BJ (cell line): Measurements from ENCODE around the gene VWA5B1. TPM values are rescaled to one million over a fixed set of nuclear protein-coding genes. Genes with fewer than 3 reads are reported as not detected.

Source experiments
- CTCF ChIA-PET: fragments of 350-600 bp; formaldehyde crosslinking; extraction: SDS; loops from one replicate; lab custom pipeline; 2021; ENCODE audit warnings: antibody characterized with exemption, inconsistent platforms; lab: Yijun Ruan, JAX
- POLR2A ChIA-PET: fragments of 300-600 bp; sonication (Branson Sonifier 250); formaldehyde crosslinking; extraction: SDS; loops from one replicate; lab custom pipeline; 2021; ENCODE audit warnings: antibody characterized with exemption; lab: Charles Lee
- DNase-seq: peaks from one replicate; pipeline ENCODE4 v3.0.0-alpha.2; 2011; ENCODE audit warnings: low read depth
- H3K27me3 ChIP-seq: 2 replicates; pipeline ENCODE4 v1.6.0; 2011; ENCODE audit warnings: low read length; ENCODE audit not compliant: control insufficient read depth, insufficient read depth
- H3K36me3 ChIP-seq: 2 replicates; pipeline ENCODE4 v1.5.1; 2011; ENCODE audit warnings: low read length; ENCODE audit not compliant: control insufficient read depth, insufficient read depth
- H3K4me3 ChIP-seq: 2 replicates; pipeline ENCODE4 v1.5.1; 2011; ENCODE audit warnings: low read depth, mild to moderate bottlenecking, control low read depth, low read length
- CTCF ChIP-seq: IDR thresholded peaks from 2 replicates; pipeline ENCODE4 v1.5.1; 2011; ENCODE audit warnings: low read depth, mild to moderate bottlenecking, control low read depth, inconsistent platforms, low read length, moderate library complexity; ENCODE audit not compliant: insufficient read depth
- polyA plus RNA-seq: library from polyadenylated mRNA; depleted of rRNA; stranded (reverse); fragments of >200 nt; gene quantifications from 2 replicates; pipeline ENCODE4 v1.2.3, GENCODE V29; 2011

The VWA5B1 gene
- polyA plus RNA-seq, 1 experiment = not detected

- no peak for TF ChIP-seq CTCF
- Histone ChIP-seq H3K4me3 (no peak overlapping the region), H3K27me3 (peaks cover 40% of the 10 kb centered on the region), H3K36me3 (no peaks in the 10 kb centered on the region)
- ChIA-PET POLR2A (no interaction called here), CTCF (interaction anchor here (1.3 to 2.6 kb wide), 3 partner anchors 11 to 125 kb away, joined by 4 to 17 read pairs (median 4); no protein-coding TSS in a partner anchor)
- no peak for DNase-seq
Observed at GRCh38 chr1:20368866-20369470, 78.3 kb downstream of the VWA5B1 start.

- ChIA-PET CTCF (interaction anchor here (0.9 to 2.2 kb wide), 4 partner anchors 9 to 123 kb away, joined by 3 to 11 read pairs (median 6); no protein-coding TSS in a partner anchor), POLR2A (no interaction called here)
- DNase-seq = no peak
- H3K36me3 ChIP-seq = no peaks in the 10 kb centered on the region
- H3K4me3 ChIP-seq = no peak overlapping the region
- H3K27me3 ChIP-seq = peaks cover 27% of the 10 kb centered on the region
- no peak for TF ChIP-seq CTCF
Observed at GRCh38 chr1:20370698-20371097, 80.0 kb downstream of the VWA5B1 start.

- ChIA-PET CTCF (interaction anchor here (0.9 to 2.2 kb wide), 3 partner anchors 9 to 123 kb away, joined by 3 to 11 read pairs (median 9); no protein-coding TSS in a partner anchor), POLR2A (no interaction called here)
Observed at GRCh38 chr1:20371411-20371810, 80.7 kb downstream of the VWA5B1 start.

GRCh38 chr1:20371883-20372282 lies 81.2 kb downstream of the VWA5B1 start:
- Histone ChIP-seq H3K4me3 (no peak overlapping the region), H3K27me3 (peaks cover 18% of the 10 kb centered on the region), H3K36me3 (no peaks in the 10 kb centered on the region)
- TF ChIP-seq CTCF = no peak
- CTCF ChIA-PET = interaction anchor here (2.1 to 2.2 kb wide), 2 partner anchors 10 to 122 kb away, joined by 9 to 11 read pairs; no protein-coding TSS in a partner anchor
- POLR2A ChIA-PET = no interaction called here
- no peak for DNase-seq

More at GRCh38 chr1:20371411-20371810, 80.7 kb downstream of the VWA5B1 start:
- DNase-seq = no peak
- no peak for TF ChIP-seq CTCF
- peaks cover 20% of the 10 kb centered on the region for H3K27me3 ChIP-seq
- no peaks in the 10 kb centered on the region for H3K36me3 ChIP-seq
- H3K4me3 ChIP-seq = no peak overlapping the region

GRCh38 chr1:20372676-20373075 lies 82.0 kb downstream of the VWA5B1 start:
- TF ChIP-seq CTCF = no peak
- Histone ChIP-seq H3K36me3 (no peaks in the 10 kb centered on the region), H3K4me3 (no peak overlapping the region), H3K27me3 (peaks cover 12% of the 10 kb centered on the region)
- DNase-seq = no peak
- ChIA-PET POLR2A (no interaction called here), CTCF (interaction anchor here (8.7 kb wide), 1 partner anchor 58 kb away, joined by 85 read pairs; no protein-coding TSS in a partner anchor)
